Mucosa of descending colon (tissue), 3 donors: ENCODE data around the gene ADCK2. TPM values are rescaled to one million over a fixed set of nuclear protein-coding genes. Genes with fewer than 3 reads are reported as not detected.
A peak's percentile ranks its signal among the peaks of the same experiment; 100 is the strongest.
"Not testable (repeated sequence)": the region's sequence is repeated elsewhere in the genome, so short reads cannot be mapped to it uniquely, and the experiment has no call there.

Experiments
- ATAC-seq: fragments of 200-7000 bp; cut with Tn5 transposase; one replicate; pipeline ENCODE4 v1.9.1; 2020; ENCODE audit warnings: mild to moderate bottlenecking, moderate library complexity
- DNase-seq, 3 donors: peaks; one replicate each; pipeline ENCODE4 v3.0.0-alpha.2; 2020
- H3K36me3 ChIP-seq: fragments of 200-600 bp; one replicate; pipeline ENCODE4 v1.8.0; 2021; ENCODE audit warnings: low read depth, mild to moderate bottlenecking
- H3K4me1 ChIP-seq: fragments of 200-600 bp; one replicate; pipeline ENCODE4 v1.8.0; 2021; ENCODE audit warnings: low read depth, mild to moderate bottlenecking
- H3K4me3 ChIP-seq: fragments of 200-600 bp; one replicate; pipeline ENCODE4 v1.8.0; 2021; ENCODE audit warnings: mild to moderate bottlenecking
- H3K9me3 ChIP-seq: fragments of 200-600 bp; one replicate; pipeline ENCODE4 v1.8.0; 2021; ENCODE audit warnings: mild to moderate bottlenecking
- intact Hi-C, 2 donors: fragments of 100-400 bp; cut with DNase I in 1 of 2; cut with micrococcal nuclease in 1 of 2; formaldehyde crosslinking; loops; one replicate each; pipeline versions ENCODE4 v1.11.0 to v1.11.1; 2022; cut with DNase I, micrococcal nuclease
- total RNA-seq, 3 donors: library from RNA; stranded (reverse); fragmentation: NEBNext Ultra II Directional in 2 of 3; extraction: Animal tissue kit (Norgen Biotek cat#: 25700) in 2 of 3; gene quantifications; one replicate each; pipeline versions ENCODE4 v1.2.1 to v1.2.4, GENCODE V29; 2021 to 2023
- TF ChIP-seq, protein P1 (sequence below): fragments of 200-600 bp; IDR thresholded peaks from one replicate; pipeline ENCODE4 v1.8.0; 2022; ENCODE audit warnings: antibody characterized with exemption, mild to moderate bottlenecking
- donor health status: DM: no; HTN: no; CAD: no; lungs with moderate emphysema.
- donor health status: DM: no; HTN: no; CAD: no.
- donor health status: DM: no; HTN: yes; CAD: no.

Gene ADCK2
- total RNA-seq, 3 donors from 2014 or later, result 23.2 to 29.4 (median 27.6) TPM

DNA sequence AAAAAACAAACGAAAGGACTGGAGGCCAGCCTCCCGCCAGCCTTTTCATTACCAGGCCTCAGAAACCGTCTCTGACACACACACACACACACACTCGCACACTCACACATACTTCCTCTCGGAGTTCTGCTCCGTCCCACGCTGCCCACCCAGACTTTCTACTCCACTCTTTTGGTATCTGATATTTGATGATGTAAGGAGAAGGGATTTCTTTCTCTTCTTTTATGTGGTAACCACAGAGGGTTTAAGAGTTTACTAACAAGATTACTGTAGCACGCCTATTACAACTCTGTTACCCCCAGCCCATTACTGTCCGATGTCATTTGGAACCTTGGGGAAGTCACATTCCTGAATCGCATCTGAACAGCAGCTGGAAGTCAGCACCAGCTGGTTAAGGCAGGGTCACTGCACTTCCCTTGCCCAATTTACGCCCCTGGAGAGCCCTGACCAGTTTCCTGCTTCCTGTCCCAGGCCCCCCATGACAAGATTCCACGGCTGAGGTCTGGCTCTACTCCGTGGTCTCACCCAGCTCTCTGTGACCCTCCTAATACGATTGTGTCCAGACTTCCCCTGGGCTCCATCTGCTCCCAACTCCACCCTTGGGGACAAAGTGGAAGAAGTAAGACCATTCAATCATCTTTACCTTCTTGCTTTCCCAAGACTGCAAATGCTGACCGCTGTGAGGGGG, 33.2 kb upstream of the ADCK2 start:
- ATAC-seq (peak; percentile 22), DNase-seq (no peak)
- Histone ChIP-seq H3K36me3 (no peaks in the 10 kb centered on the region), H3K4me1 (peaks cover 2% of the 10 kb centered on the region), H3K9me3 (no peaks in the 10 kb centered on the region), H3K4me3 (no peak overlapping the region)
- intact Hi-C loops, result no loop called here
- TF ChIP-seq, protein P1, sequence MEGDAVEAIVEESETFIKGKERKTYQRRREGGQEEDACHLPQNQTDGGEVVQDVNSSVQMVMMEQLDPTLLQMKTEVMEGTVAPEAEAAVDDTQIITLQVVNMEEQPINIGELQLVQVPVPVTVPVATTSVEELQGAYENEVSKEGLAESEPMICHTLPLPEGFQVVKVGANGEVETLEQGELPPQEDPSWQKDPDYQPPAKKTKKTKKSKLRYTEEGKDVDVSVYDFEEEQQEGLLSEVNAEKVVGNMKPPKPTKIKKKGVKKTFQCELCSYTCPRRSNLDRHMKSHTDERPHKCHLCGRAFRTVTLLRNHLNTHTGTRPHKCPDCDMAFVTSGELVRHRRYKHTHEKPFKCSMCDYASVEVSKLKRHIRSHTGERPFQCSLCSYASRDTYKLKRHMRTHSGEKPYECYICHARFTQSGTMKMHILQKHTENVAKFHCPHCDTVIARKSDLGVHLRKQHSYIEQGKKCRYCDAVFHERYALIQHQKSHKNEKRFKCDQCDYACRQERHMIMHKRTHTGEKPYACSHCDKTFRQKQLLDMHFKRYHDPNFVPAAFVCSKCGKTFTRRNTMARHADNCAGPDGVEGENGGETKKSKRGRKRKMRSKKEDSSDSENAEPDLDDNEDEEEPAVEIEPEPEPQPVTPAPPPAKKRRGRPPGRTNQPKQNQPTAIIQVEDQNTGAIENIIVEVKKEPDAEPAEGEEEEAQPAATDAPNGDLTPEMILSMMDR, result no peak

DNA sequence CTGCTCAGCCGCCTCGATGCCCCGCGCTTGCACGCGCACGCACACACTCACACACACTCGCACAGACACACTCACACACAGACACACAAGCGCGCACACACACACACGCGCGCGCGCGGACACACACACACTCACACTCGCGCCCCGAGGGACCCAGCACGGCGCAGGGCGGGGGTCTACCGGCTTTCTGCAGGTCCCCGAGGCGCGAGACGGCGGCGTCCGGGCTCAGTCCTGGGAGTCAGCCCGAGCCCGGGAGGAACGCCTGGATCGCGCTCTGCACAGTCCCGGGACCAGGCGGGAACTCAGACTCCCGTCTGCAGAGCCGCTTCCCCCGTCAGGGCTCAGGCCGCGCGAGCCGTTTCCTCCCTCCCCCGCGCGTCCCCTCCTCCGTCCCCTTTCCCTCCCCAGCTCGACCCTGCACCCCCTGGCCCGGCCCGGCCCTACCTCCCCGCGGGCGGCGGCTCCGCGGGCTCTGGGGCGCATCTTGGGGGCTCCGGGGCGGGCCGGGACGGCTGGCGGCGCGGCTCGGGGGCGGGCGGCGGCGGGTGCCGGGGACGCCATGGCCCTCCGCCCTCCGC, 32.6 kb upstream of the ADCK2 start:
- Histone ChIP-seq H3K4me1 (peaks cover 2% of the 10 kb centered on the region), H3K9me3 (no peaks in the 10 kb centered on the region), H3K4me3 (no peak overlapping the region), H3K36me3 (no peaks in the 10 kb centered on the region)
- peak; percentile 67 for ATAC-seq
- DNase-seq, result peak in 2 of 3 donors; percentile 62 to 66
- intact Hi-C loops, result no loop called here
- TF ChIP-seq, protein P1, result no peak

DNA sequence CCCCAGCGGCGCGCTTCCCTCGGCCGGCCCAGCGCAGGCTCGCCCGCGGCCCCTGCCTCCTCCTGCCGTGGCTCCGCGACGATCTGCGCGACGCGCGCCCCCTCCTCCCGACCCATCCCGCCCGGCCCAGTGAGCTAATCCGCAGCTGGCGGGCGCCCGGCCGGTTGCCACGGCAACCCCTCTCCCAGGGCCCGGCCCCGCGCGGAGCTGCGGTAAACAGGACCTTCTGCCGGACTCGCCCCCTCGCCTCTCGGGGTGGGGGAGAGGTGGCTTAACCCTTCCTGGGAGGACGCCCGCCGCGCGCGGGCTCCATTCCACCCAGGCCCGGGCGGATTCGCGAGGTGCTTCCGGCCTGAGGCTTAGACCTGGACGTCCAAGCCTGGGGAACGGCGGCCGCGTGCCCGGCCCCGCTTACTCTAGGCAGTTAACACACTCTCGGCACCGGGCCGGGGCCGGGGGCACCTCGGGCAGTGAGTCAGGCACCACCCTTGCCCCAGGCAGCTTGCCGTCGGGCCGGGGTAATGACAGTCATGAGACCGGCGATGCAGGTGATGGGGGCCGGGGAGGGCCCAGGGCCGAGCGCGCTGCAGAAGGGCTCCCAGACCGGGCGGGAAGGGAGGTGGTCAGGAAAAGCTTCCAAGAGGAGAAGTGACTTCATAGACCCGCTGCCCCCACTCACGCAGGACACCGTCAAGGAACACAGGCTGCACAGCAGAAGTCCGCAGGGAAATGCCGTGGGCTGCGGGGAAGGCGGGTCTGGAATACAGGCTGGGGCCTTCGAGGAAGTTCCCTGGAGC, 31.8 kb upstream of the ADCK2 start, which contains the start of gene DENND2A:
Gene DENND2A, minus strand, starts transcription at position 87 of the 797 bp plus-strand sequence. CDS start 38,416 bp downstream, outside the sequence.
- DNase-seq (peak; percentile 50 to 71 (median 65)), ATAC-seq (peak; percentile 58)
- Histone ChIP-seq H3K4me3 (no peak within 1 kb of the TSS), H3K9me3 (no peaks in the 10 kb centered on the region), H3K4me1 (peaks cover 2% of the 10 kb centered on the region), H3K36me3 (no peaks in the 10 kb centered on the region)
- TF ChIP-seq, protein P1, result no peak
- intact Hi-C loops, result no loop called here

DNA sequence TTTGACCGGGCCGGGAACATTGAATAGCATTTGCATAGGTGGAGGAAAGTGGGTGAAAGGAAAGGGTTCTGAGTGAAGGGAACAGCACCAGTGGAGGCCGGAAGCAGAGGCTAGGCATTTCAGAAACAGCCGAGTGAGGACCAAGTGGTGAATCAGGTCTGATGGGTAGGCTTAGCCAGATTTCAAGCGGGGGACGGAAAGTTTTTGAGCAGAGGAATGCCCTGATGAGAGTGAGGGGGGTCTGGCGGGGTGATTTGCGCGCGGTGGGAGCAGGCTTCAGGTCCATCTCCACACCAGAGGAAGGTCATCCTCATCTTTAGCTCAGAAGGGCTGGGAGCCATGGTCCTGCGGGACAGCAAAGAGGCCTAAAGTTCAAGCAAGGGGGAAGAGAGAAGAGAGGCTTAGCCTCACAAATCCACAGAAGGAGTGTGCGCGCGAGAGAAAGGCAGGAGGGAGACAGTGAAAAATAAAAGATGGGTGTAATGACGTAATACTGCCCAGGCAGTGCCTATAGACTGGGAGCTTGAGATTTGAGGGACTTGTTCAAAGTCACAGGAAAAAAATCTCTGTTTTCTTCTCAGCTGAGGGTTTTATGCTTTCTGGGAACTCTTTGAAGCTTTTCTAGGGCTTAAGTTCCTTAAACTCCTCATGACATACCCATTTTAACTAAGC, 31.1 kb upstream of the ADCK2 start:
- intact Hi-C loops, result no loop called here
- TF ChIP-seq, protein P1, result no peak
- no peak for DNase-seq
- Histone ChIP-seq H3K9me3 (no peaks in the 10 kb centered on the region), H3K36me3 (no peaks in the 10 kb centered on the region), H3K4me1 (peaks cover 2% of the 10 kb centered on the region), H3K4me3 (no peak overlapping the region)
- ATAC-seq, result no peak

DNA sequence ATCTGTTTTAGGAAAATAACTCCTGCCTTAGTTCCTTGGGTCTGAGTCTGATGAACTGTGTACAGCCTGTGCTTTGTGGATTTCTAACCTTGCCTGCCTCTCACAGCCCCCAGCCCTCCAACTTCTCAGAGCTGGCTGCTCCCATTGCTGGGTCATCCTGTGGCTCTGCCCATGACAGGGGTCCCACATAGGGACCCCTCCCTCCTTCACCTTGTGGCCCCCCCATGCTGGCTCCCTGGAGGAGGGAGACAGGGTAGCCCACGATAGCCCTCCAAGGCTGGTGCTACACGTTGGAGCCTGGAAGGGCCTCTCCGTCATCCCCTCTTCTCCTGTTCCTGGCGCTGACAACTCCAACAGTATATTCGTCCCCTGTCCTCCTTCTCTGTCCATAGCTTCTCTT, 29.3 kb upstream of the ADCK2 start:
- peaks cover 2% of the 10 kb centered on the region for H3K4me1 ChIP-seq
- no peak for ATAC-seq

DNA sequence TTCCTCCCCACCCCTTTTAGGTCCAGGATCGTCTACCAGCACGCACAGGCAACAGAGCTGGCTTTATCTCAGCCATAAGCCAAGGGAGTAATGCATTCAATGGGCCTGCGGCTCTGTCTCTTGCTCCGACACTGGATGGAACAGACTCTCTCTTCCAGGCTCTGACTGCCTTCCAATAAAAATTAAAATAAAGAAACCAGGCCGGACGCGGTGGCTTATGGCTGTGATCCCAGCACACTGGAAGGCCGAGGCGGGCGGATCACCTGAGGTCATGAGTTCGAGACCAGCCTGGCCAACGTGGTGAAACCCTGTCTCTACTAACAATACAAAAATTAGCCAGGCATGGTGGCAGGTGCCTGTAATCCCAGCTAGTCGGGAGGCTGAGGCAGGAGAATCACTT, 28.0 kb upstream of the ADCK2 start:
- H3K9me3 ChIP-seq, H3K36me3 ChIP-seq, H3K4me3 ChIP-seq, ATAC-seq, DNase-seq, H3K4me1 ChIP-seq, intact Hi-C loops: not testable (repeated sequence)

More for the DNA sequence above, 29.3 kb upstream of the ADCK2 start:
- no peak overlapping the region for H3K4me3 ChIP-seq
- TF ChIP-seq, protein P1, result no peak
- no peaks in the 10 kb centered on the region for H3K9me3 ChIP-seq
- DNase-seq, result no peak
- no peaks in the 10 kb centered on the region for H3K36me3 ChIP-seq
- intact Hi-C loops, result no loop called here
